Naive thymus-derived CD4-positive, alpha-beta T cell (primary cell): ENCODE results near the gene RAB3GAP2. TPM values are rescaled to one million over a fixed set of nuclear protein-coding genes. Genes with fewer than 3 reads are reported as not detected.
A peak's percentile ranks its signal among the peaks of the same experiment; 100 is the strongest.
"Not testable (repeated sequence)": the region's sequence is repeated elsewhere in the genome, so short reads cannot be mapped to it uniquely, and the experiment has no call there.

ENCODE experiments used
- ATAC-seq: fragments of 150-1000 bp; cut with Tn5 transposase; 2 replicates; pipeline ENCODE4 v1.10.0; 2021; ENCODE audit warnings: mild to moderate bottlenecking, moderate library complexity
- CTCF ChIA-PET: fragments of 350-600 bp; sonication (Branson Sonifier 250); formaldehyde crosslinking; loops from one replicate; lab custom pipeline; 2021; ENCODE audit warnings: antibody characterized with exemption; lab: Charles Lee
- POLR2A ChIA-PET: fragments of 350-600 bp; sonication (Branson Sonifier 250); formaldehyde crosslinking; loops from one replicate; lab custom pipeline; 2021; ENCODE audit warnings: antibody characterized with exemption, inconsistent platforms; lab: Charles Lee
- DNase-seq, 9 donors: peaks; one replicate each; pipeline versions ENCODE4 v3.0.0 to v3.0.0-alpha.2; 2020 to 2022; ENCODE audit warnings: mixed read lengths in 1 of 9
- H3K27ac ChIP-seq: one replicate; pipeline ENCODE4 v1.7.0; 2013; ENCODE audit warnings: mild to moderate bottlenecking, low read depth, low read length, moderate library complexity
- H3K27me3 ChIP-seq, 2 donors: one replicate each; pipeline ENCODE4 v1.7.0; 2013; ENCODE audit warnings: low read length in 2 of 2, mild to moderate bottlenecking in 2 of 2, moderate library complexity in 2 of 2; ENCODE audit not compliant: control insufficient read depth in 2 of 2, insufficient read depth in 2 of 2
- H3K36me3 ChIP-seq, 3 experiments: 1 replicate in 2 of 3; 2 replicates in 1 of 3; pipeline ENCODE4 v1.7.0; 2013; ENCODE audit warnings: low read length in 3 of 3, mild to moderate bottlenecking in 3 of 3, moderate library complexity in 1 of 3; ENCODE audit not compliant: insufficient read depth in 3 of 3, control insufficient read depth in 2 of 3
- H3K4me1 ChIP-seq, 2 donors: one replicate each; pipeline ENCODE4 v1.7.0; 2013; ENCODE audit warnings: low read length in 2 of 2, mild to moderate bottlenecking in 2 of 2, moderate library complexity in 1 of 2; ENCODE audit not compliant: control insufficient read depth in 2 of 2, insufficient read depth in 2 of 2
- H3K4me3 ChIP-seq: 2 replicates; pipeline ENCODE4 v1.7.0; 2013; ENCODE audit warnings: mild to moderate bottlenecking, low read length
- H3K9me3 ChIP-seq, 3 experiments: 1 replicate in 2 of 3; 2 replicates in 1 of 3; pipeline ENCODE4 v1.7.0; 2013; ENCODE audit warnings: low read length in 3 of 3; ENCODE audit not compliant: control insufficient read depth in 2 of 3
- H3K27ac Mint-ChIP-seq, 9 donors: one replicate each; pipeline ENCODE4 v1.8.0; 2020 to 2022; ENCODE audit warnings: mixed read lengths in 9 of 9, mild to moderate bottlenecking in 8 of 9, moderate library complexity in 5 of 9, inconsistent platforms in 2 of 9
- H3K27me3 Mint-ChIP-seq, 5 donors: one replicate each; pipeline ENCODE4 v1.8.0; 2021 to 2022; ENCODE audit warnings: mixed read lengths in 5 of 5, mild to moderate bottlenecking in 1 of 5
- H3K36me3 Mint-ChIP-seq, 5 donors: one replicate each; pipeline ENCODE4 v1.8.0; 2020 to 2022; ENCODE audit warnings: mixed read lengths in 5 of 5, mild to moderate bottlenecking in 3 of 5, inconsistent platforms in 1 of 5
- H3K4me1 Mint-ChIP-seq, 7 donors: one replicate each; pipeline ENCODE4 v1.8.0; 2020 to 2022; ENCODE audit warnings: mixed read lengths in 7 of 7, mild to moderate bottlenecking in 3 of 7, inconsistent platforms in 1 of 7
- H3K4me3 Mint-ChIP-seq, 10 donors: one replicate each; pipeline ENCODE4 v1.8.0; 2020 to 2022; ENCODE audit warnings: mild to moderate bottlenecking in 10 of 10, mixed read lengths in 10 of 10, moderate library complexity in 6 of 10, inconsistent platforms in 2 of 10
- H3K9me3 Mint-ChIP-seq, 11 donors: one replicate each; pipeline ENCODE4 v1.8.0; 2020 to 2022; ENCODE audit warnings: mixed read lengths in 11 of 11, mild to moderate bottlenecking in 4 of 11, inconsistent platforms in 1 of 11, moderate library complexity in 1 of 11
- intact Hi-C, 2 donors: fragments of 100-400 bp; cut with micrococcal nuclease; formaldehyde crosslinking; loops; one replicate each; pipeline ENCODE4 v1.15.1; 2023
- polyA plus RNA-seq, 2 donors: library from polyadenylated mRNA; unstranded; fragments of 300-500 nt; fragmentation: Illumina TruSeq; gene quantifications; one replicate each; pipeline ENCODE4 v1.2.3, GENCODE V29; 2021
- total RNA-seq, 6 experiments: library from RNA in 5 of 6; stranded (reverse) in 5 of 6; gene quantifications; 1 replicate in 5 of 6; 2 replicates in 1 of 6; pipeline ENCODE4 v1.2.3 and lab custom pipeline; 2021 to 2026

The RAB3GAP2 gene
- total and polyA plus RNA-seq, 7 experiments from 2014 or later = 13.9 to 53.0 (median 46.0) TPM

DNA sequence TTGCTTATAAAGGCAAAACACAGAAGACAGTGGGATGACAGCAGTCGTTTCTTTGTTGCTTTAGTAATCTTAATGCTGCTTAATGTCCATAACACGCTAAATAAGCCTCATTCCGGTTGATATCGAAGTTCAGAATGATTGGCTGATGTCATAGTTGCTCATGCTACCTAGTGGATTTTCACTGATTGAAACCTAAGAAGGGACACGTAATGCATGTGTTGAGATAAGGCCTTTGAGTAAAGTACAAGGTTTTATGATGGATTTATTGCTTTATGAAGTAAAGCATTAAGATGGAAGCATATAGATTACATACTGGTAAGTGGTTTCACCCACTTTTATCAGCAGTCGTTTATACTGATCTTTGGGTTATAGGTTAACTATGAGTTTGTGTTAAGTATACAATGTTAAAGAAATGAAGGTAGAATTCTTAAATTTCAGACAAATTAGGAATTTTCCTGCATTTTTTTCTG is 153.2 kb downstream of the RAB3GAP2 start:
- H3K27me3 ChIP-seq = no peaks in the 10 kb centered on the region
- no peak for DNase-seq
- Mint-ChIP-seq H3K36me3 (peaks cover 0 to 18% (median 11%) of the 10 kb centered on the region in 5 donors), H3K27ac (no peak overlapping the region), H3K4me1 (peaks cover 0 to 14% (median 3%) of the 10 kb centered on the region in 7 donors), H3K9me3 (no peaks in the 10 kb centered on the region), H3K27me3 (no peaks in the 10 kb centered on the region), H3K4me3 (no peak overlapping the region)
- peaks cover 0 to 11% (median 10%) of the 10 kb centered on the region in 3 experiments for H3K36me3 ChIP-seq
- CTCF ChIA-PET = no interaction called here
- no peak for ATAC-seq
- intact Hi-C loops = loop anchor here in 1 of 2 donors (2.0 kb wide), 1 partner anchor 14 kb away; no protein-coding TSS in a partner anchor
- no peaks in the 10 kb centered on the region for H3K4me1 ChIP-seq
- H3K4me3 ChIP-seq = no peak overlapping the region
- H3K9me3 ChIP-seq = no peaks in the 10 kb centered on the region
- POLR2A ChIA-PET = no interaction called here
- H3K27ac ChIP-seq = no peak overlapping the region

DNA sequence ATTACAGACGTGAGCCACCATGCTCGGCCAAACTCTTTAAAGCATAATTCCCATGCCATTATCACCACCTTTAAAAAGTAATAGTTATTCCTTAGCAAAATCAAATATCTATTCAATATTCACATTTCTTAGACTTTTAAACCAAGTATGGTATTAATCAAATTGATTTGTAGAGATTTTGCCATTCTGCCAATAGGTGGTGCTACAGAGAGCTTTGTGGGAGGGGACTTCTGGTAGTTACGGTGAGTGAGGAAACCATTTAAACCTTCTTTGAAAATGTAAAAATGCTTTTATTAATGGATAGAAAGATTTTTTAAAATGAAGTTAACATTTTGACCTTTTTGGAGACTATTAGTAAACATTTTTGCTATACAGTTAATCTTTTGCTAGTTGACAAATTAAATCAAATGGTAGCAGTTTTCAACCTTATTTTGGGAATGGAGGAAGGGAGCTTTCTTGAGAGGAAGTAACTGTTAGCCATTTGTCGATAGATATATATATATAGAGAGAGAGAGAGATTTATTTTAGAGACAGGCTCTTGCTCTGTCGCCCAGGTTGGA is 159.0 kb downstream of the RAB3GAP2 start:
- POLR2A ChIA-PET = no interaction called here
- H3K27ac ChIP-seq = no peak overlapping the region
- CTCF ChIA-PET = interaction anchor here (0.5 to 1.3 kb wide), 3 partner anchors 23 to 690 kb away, joined by 3 to 6 read pairs (median 6); no protein-coding TSS in a partner anchor

DNA sequence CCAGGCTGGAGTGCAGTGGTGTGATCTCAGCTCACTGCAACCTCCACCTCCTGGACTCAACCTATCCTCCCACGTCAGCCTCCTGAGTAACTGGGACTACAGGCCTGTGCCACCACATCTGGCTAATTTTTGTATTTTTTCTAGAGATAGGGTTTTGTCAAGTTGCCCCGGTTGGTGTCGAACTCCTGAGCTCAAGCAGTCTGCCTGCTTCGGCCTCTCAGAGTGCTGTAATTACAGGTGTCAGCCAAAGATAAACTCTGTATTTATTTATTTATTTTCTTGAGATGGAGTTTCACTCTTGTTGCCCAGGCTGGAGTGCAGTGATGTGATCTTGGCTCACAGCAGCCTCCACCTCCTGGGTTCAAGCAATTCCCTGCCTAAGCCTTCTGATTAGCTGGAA is 159.7 kb downstream of the RAB3GAP2 start:
- H3K27me3 ChIP-seq, H3K4me1 Mint-ChIP-seq, POLR2A ChIA-PET, H3K9me3 Mint-ChIP-seq, DNase-seq, H3K27ac Mint-ChIP-seq, H3K4me3 Mint-ChIP-seq, ATAC-seq, H3K27ac ChIP-seq, H3K27me3 Mint-ChIP-seq, H3K4me3 ChIP-seq, H3K9me3 ChIP-seq, H3K4me1 ChIP-seq: not testable (repeated sequence)
- CTCF ChIA-PET = interaction anchor here (0.7 to 1.3 kb wide), 2 partner anchors 23 to 25 kb away, joined by 3 to 6 read pairs; no protein-coding TSS in a partner anchor
- H3K36me3 Mint-ChIP-seq = peaks cover 4 to 51% (median 16%) of the 10 kb centered on the region in 5 donors
- peaks cover 0 to 45% (median under 1%) of the 10 kb centered on the region in 3 experiments for H3K36me3 ChIP-seq
- intact Hi-C loops = loop anchor here in 1 of 2 donors (2.0 to 5.0 kb wide), 3 partner anchors 120 to 664 kb away; no protein-coding TSS in a partner anchor

More for the DNA sequence above, 159.0 kb downstream of the RAB3GAP2 start:
- ATAC-seq = peak; percentile 86
- H3K9me3 ChIP-seq = no peaks in the 10 kb centered on the region
- no peaks in the 10 kb centered on the region for H3K27me3 ChIP-seq
- H3K4me1 Mint-ChIP-seq = peaks cover 0 to 10% (median 5%) of the 10 kb centered on the region in 7 donors
- peak overlapping the region in 6 of 10 donors; percentile 2 to 57 (median 28) for H3K4me3 Mint-ChIP-seq
- H3K36me3 Mint-ChIP-seq = peaks cover 4 to 47% (median 16%) of the 10 kb centered on the region in 5 donors
- H3K27ac Mint-ChIP-seq = peak overlapping the region in 2 of 9 donors; percentile 6 to 72
- no peak overlapping the region for H3K4me3 ChIP-seq
- H3K4me1 ChIP-seq = no peaks in the 10 kb centered on the region
- intact Hi-C loops = loop anchor here in 1 of 2 donors (2.0 to 5.0 kb wide), 3 partner anchors 121 to 664 kb away; no protein-coding TSS in a partner anchor
- H3K9me3 Mint-ChIP-seq = no peaks in the 10 kb centered on the region
- H3K36me3 ChIP-seq = peaks cover 0 to 42% (median 7%) of the 10 kb centered on the region in 3 experiments
- DNase-seq = peak in 7 of 9 donors; percentile 16 to 51 (median 30)
- no peaks in the 10 kb centered on the region for H3K27me3 Mint-ChIP-seq

DNA sequence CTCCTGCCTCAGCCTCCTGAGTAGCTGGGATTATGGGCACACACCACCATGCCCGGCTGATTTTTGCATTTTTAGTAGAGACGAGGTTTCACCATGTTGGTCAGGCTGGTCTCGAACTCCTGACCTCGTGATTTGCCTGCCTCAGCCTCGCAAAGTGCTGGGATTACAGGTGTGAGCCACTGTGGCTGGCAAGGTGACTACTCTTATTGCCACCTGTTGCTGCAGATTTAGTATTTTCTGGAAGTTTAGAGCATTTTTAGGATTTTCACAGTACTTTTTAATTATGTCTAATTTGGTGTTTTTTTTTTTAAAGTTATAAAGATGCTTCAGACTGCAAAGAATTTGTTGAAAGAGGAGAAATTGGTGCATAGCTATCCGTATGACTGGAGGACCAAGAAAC is 161.8 kb downstream of the RAB3GAP2 start:
- H3K4me3 ChIP-seq, H3K4me3 Mint-ChIP-seq, H3K4me1 Mint-ChIP-seq, H3K27me3 ChIP-seq, CTCF ChIA-PET, H3K4me1 ChIP-seq, DNase-seq, POLR2A ChIA-PET, H3K27me3 Mint-ChIP-seq, H3K27ac Mint-ChIP-seq, H3K9me3 ChIP-seq, H3K9me3 Mint-ChIP-seq, H3K27ac ChIP-seq, ATAC-seq: not testable (repeated sequence)
- intact Hi-C loops = loop anchor here in 1 of 2 donors (5.0 kb wide), 1 partner anchor 118 kb away; no protein-coding TSS in a partner anchor
- H3K36me3 Mint-ChIP-seq = peaks cover 4 to 60% (median 27%) of the 10 kb centered on the region in 5 donors
- peaks cover 0 to 56% (median 0%) of the 10 kb centered on the region in 3 experiments for H3K36me3 ChIP-seq

DNA sequence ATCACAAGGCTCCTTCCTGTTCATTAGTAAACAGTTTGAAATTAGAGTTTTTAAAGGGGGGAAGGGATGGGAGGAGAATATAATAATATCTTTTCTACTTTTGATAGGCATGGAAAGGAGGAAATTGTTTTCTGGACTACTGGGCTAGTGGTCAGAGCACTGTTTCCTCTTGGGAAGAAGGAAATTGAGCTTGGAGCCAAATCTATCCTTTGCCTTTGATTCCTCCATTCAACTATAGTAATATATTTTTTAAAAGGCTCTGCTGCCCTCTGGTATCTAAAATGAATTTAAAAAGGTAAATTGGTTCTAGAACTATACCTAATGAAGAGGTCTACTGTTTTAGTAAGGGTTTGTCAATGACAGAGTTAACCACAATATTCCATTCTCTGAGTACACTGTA is 172.4 kb downstream of the RAB3GAP2 start:
- peaks cover 0 to 29% (median 16%) of the 10 kb centered on the region in 5 donors for H3K36me3 Mint-ChIP-seq
- H3K9me3 Mint-ChIP-seq = no peaks in the 10 kb centered on the region

More for the DNA sequence above, 172.4 kb downstream of the RAB3GAP2 start:
- H3K4me3 Mint-ChIP-seq = no peak overlapping the region
- no peak for DNase-seq
- Histone ChIP-seq H3K9me3 (no peaks in the 10 kb centered on the region), H3K27ac (no peak overlapping the region), H3K4me1 (peaks cover 8 to 11% of the 10 kb centered on the region in 2 donors), H3K4me3 (no peak overlapping the region), H3K27me3 (no peaks in the 10 kb centered on the region), H3K36me3 (peaks cover 0 to 41% (median 14%) of the 10 kb centered on the region in 3 experiments)
- CTCF ChIA-PET = no interaction called here
- no peaks in the 10 kb centered on the region for H3K27me3 Mint-ChIP-seq
- POLR2A ChIA-PET = interaction anchor here (0.6 to 1.6 kb wide), 2 partner anchors 10 to 32 kb away, joined by 4 to 8 read pairs; partner anchors contain the start of gene BPNT1
- H3K4me1 Mint-ChIP-seq = peaks cover 16 to 37% (median 25%) of the 10 kb centered on the region in 7 donors
- peak overlapping the region in 4 of 9 donors; percentile 19 to 75 (median 43) for H3K27ac Mint-ChIP-seq
- ATAC-seq = no peak
- intact Hi-C loops = loop anchor here (2.0 to 10.0 kb wide), 2 partner anchors 19 to 105 kb away; no protein-coding TSS in a partner anchor
